ENCODE data around the gene CD3E.

The CD3E gene

DNA sequence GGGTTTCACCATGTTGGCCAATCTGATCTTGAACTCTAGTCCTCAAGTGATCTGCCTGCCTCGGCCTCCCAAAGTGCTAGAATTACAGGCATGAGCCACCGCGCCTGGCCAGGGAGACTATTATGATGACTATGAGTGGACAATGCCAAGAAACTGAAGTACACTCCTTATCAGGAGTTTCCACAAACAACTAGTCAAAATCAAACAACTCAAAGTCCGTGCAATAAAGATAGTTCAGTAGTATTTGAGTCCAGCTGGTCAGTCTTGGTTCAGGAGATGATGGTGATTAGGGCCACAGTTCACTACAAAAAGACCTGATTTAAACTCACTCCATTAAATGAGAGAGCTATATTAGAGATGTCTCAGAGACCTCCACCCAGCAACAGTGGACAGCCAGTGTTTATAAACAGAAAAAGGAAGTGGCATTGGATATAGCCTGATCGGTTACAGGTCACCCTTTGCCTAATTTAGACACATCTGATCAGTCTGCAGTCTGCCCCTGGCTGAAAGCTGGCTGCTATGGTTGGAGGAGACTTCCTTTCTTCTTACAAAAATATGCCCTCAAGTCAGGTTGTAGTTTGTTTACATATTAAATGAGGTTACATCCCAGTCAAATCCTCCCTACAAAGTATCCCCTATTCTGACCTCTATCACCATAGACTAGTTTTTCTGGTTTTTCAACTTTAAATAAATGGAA is 17.0 kb downstream of the CD3E start:
- DNase-seq (ENCODE audit: insufficient read length, low spot score) (no peak), FAIRE-seq (no peak)

DNA sequence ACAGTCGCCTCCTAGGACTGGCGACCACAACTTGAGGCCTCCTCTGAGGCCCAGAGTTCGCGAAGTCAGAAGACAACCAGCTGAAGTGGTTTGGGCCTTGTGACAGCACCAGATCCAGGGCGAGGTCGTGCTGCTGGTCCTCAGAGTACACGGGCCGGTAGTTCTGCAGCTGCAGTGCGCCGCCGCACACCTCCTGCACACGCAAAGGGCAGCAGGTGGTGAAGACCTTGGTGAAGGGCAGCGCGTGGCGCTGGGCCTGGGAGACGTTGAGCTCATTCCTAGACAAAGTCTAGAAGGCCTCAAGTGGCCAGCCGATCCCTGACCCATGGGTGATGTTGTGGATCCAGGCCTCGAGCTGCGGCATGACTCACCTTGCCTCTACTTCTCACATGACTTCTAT is 18.2 kb downstream of the CD3E start:
- DNase-seq (ENCODE audit: insufficient read length, low spot score): no peak
- no peak for FAIRE-seq

DNA sequence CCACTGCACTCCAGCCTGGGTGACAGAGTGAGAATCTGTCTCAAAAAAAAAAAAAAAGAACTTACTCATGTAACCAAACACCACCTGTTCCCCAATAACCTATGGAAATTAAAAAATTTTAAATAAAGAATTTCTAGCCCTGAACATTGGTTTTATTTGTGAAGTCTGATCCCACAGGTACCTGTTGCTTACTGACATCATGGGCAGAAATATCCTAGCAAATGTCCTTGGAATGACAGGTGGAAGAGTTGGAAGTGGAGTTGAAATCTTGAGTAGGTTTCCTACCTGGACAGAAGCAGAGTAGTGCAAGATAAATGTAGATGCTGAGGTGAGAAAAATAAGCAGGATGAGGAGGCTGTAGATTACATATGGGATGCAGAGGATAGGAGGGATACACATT is 20.8 kb downstream of the CD3E start:
- FAIRE-seq (no peak), DNase-seq (ENCODE audit: insufficient read length, low spot score) (no peak)

- FAIRE-seq (no peak), DNase-seq (ENCODE audit: insufficient read length, low spot score) (no peak)
Measured at GRCh38 chr11:118328745-118329144, 24.2 kb downstream of the CD3E start.

GRCh38 chr11:118334745-118335144 is 30.2 kb downstream of the CD3E start:
- DNase-seq (ENCODE audit: insufficient read length, low spot score) (no peak), FAIRE-seq (no peak)

GRCh38 chr11:118338637-118339061 is 34.1 kb downstream of the CD3E start:
- DNase-seq (ENCODE audit: insufficient read length, low spot score): no peak
- no peak for FAIRE-seq

DNA sequence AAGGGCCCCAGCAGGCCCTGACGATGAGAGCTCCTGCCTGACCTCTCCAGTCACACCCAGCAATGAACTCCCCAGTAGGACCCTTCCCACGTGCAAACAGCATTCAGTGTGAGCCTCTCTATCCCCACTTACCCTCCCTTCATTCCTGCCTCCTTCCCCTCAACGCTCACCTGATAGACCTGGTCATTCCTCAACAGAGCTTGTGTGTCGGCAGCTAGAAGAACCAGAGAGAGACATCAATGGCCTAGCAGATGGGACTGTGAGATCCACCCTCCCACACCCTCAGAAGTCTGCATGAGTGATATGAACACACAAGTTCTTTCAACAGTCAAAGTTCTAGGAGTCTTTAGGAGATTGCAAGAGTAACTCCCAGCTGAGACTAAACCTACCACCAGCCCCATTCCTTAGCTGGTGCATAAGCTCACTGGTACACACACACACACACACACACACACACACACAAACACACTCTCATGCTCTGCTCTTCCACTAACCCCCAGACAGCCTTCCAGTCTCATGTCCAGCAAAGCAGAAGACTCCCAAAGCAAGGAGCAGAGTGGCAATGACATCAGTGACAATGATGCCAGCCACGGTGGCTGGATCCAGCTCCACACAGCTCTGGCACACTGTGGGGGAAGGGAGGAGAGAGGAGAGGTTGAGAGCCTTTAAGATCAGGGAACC is 34.9 kb downstream of the CD3E start:
- FAIRE-seq: no peak
- DNase-seq (ENCODE audit: insufficient read length, low spot score): no peak

DNA sequence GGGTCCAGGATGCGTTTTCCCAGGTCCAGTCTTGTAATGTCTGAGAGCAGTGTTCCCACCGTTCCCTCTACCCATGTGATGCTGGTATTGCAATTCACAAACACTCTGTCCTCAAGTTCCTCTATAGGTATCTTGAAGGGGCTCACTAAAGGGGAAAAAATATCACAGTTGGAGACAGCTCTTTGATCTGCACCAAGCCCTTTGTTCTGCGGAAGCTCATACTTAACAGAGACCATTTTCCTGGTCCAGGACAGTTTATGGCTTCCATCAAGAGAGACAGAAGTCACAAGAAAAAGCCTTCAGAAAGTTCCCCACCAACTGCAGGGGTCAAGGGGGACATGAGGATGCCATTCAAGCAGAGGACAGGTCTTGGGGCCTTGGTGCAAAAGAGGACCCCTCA is 35.9 kb downstream of the CD3E start:
- no peak for DNase-seq (ENCODE audit: insufficient read length, low spot score)
- FAIRE-seq: no peak

- FAIRE-seq: no peak
- DNase-seq (ENCODE audit: insufficient read length, low spot score): no peak
Measured at GRCh38 chr11:118341261-118341660, 36.7 kb downstream of the CD3E start.

DNA sequence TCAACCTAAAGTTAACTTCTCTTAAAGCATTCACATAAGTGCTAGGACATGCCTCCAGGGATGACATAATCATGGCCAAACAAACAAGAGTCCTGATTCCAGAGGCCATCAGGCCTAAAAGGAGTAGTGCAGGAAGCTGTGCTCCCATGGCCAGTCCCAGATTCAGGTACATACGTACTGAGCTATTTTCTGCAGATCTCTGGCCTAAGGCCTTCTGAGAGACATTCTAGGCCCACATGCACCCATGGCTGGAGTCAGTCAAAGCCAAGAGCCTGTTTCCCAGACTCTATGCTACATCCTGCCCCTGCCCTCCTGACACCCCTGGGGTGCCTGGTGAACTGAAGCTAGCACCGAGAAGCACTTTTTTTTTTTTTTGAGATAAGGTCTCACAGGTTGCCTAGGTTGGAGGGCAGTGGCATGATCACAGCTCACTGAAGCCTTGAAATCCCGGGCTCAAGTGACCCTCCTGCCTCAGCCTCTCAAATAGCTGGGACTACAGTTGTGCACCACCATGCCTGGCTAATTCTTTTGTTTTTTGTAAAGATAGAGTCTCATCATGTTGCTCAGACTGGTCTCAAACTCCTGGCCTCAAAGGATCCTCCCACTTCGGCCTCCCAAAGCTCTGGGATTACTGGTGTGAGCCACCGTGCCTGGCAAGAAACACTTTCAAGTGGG is 37.4 kb downstream of the CD3E start:
- FAIRE-seq (no peak), DNase-seq (ENCODE audit: insufficient read length, low spot score) (no peak)

- DNase-seq (ENCODE audit: insufficient read length, low spot score) (no peak), FAIRE-seq (no peak)
Measured at GRCh38 chr11:118342503-118343161, 38.1 kb downstream of the CD3E start, which contains the start of gene CD3D. Gene CD3D (minus strand): TSS chr11:118342705. CDS start chr11:118342607, 98 bp downstream.

DNA sequence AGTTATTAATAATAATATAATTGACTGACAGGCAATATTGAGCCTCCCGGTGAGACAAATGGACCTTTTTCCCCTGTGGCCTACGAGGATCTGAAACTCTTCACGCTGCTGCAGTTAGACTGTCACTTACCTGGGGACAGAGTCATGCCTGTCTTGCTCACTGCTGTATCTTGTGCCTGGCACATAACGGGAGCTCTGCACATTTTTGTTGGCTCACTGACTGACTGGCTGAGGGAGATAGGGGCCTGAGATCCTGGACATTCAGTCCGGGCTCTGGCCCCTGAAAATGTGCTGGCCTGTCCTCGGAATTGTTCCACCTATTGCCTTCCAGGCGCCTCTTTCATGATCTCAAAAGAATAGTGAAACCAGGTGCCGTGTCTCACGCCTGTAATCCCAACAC is 38.7 kb downstream of the CD3E start:
- DNase-seq (ENCODE audit: insufficient read length, low spot score) (no peak), FAIRE-seq (no peak)

DNA sequence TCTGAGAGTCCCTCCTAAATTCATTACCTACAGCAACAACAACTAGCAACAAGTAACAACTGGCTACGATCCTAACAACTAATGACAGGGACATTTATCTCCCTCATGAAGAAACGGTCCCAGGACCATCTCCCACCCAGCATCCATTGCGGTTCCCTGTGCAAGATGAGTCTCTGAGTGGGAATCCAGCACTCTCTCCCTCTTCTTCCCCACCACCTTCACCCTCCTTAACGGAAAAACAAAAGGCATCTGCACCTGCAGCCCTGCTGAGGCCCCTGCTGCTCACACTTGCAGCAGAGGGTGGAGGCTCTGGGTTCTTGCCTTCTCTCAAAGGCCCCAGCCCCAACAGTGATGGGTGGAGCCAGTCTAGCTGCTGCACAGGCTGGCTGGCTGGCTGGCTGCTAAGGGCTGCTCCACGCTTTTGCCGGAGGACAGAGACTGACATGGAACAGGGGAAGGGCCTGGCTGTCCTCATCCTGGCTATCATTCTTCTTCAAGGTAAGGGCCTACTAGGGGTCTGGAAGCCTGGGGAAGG is 39.5 kb downstream of the CD3E start, which contains the start of gene CD3G:
Gene CD3G, plus strand, starts transcription at position 364 of the 535 bp plus-strand sequence. Its CDS starts 80 bp downstream, at position 444.
- no peak for FAIRE-seq
- no peak for DNase-seq (ENCODE audit: insufficient read length, low spot score)

DNA sequence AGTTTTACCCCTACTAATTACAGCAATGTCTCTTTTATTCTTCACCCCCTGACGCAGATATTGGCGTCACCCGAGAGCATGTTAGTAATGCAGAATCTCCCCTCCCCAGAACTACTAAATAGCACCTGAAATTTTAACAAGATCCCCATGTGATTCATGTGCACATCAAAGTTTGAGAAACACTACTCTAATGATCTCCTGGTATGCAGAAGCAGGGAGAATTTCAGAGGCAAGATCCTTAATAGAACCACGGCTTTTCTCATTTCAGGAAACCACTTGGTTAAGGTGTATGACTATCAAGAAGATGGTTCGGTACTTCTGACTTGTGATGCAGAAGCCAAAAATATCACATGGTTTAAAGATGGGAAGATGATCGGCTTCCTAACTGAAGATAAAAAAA is 44.9 kb downstream of the CD3E start:
- no peak for DNase-seq (ENCODE audit: insufficient read length, low spot score)
- FAIRE-seq: no peak

- FAIRE-seq (no peak), DNase-seq (ENCODE audit: insufficient read length, low spot score) (no peak)
Measured at GRCh38 chr11:118353084-118353710, 48.7 kb downstream of the CD3E start.

DNA sequence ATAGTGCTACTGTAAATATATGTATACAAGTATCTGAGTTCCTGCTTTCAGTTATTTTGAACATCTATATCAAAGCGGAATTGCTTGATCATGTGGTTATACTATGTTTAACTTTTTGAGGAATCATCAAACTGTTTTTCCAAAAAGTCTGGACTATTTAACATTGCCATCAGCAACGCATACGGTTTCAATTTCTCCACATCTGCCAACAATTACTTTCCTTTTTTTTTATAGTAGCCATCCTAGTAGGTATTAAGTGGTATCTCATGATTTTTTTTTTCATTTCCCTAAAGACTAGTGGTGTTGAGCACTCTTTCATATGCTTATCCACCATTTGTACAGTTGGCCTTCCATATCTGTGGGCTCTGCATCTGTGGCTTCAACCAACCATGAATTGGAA is 53.5 kb downstream of the CD3E start:
- no peak for FAIRE-seq
- no peak for DNase-seq (ENCODE audit: insufficient read length, low spot score)

- FAIRE-seq: peak; percentile 98
Measured at GRCh38 chr11:118359295-118359958, 54.9 kb downstream of the CD3E start, which contains the start of gene UBE4A. Gene UBE4A (plus strand): TSS chr11:118359600. CDS start chr11:118365081, 5,481 bp downstream.

GRCh38 chr11:118364956-118365615 is 60.6 kb downstream of the CD3E start:
- no peak for DNase-seq (ENCODE audit: insufficient read length, low spot score)
- FAIRE-seq: no peak

More at GRCh38 chr11:118359295-118359958, 54.9 kb downstream of the CD3E start, which contains the start of gene UBE4A:
- DNase-seq (ENCODE audit: insufficient read length, low spot score): peak; percentile 91
